Measurements from ENCODE around the gene C9. TPM values are rescaled to one million over a fixed set of nuclear protein-coding genes. Genes with fewer than 3 reads are reported as not detected.

Gene C9
- total RNA-seq, 6 donors from 2014 or later, result 0.31 to 0.51 TPM; not detected in 4

DNA sequence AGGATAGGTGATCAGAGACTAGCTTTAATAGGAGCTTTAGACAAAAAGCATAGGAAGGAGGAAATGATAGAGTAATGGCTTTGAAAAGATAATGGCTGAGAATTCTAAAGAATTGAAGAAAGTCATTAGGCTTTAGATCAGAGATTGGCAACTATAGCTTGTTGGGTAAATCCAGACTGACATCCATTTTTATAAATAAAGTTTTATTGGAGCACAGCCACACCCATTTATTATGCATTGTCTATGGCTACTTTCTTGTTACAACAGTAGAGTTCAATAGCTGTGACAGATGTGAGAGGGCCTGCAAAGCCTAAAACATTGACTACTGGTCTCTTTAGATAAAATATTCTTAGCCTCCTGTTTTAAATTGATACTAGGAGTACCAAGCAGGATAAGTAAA, 104.2 kb downstream of the C9 start:
- TF ChIP-seq, protein P1, sequence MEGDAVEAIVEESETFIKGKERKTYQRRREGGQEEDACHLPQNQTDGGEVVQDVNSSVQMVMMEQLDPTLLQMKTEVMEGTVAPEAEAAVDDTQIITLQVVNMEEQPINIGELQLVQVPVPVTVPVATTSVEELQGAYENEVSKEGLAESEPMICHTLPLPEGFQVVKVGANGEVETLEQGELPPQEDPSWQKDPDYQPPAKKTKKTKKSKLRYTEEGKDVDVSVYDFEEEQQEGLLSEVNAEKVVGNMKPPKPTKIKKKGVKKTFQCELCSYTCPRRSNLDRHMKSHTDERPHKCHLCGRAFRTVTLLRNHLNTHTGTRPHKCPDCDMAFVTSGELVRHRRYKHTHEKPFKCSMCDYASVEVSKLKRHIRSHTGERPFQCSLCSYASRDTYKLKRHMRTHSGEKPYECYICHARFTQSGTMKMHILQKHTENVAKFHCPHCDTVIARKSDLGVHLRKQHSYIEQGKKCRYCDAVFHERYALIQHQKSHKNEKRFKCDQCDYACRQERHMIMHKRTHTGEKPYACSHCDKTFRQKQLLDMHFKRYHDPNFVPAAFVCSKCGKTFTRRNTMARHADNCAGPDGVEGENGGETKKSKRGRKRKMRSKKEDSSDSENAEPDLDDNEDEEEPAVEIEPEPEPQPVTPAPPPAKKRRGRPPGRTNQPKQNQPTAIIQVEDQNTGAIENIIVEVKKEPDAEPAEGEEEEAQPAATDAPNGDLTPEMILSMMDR (IDR thresholded peaks at IDR 0.05), result no peak
- no peak for TF ChIP-seq EP300 (IDR thresholded peaks at IDR 0.05)
- no peak for TF ChIP-seq POLR2A (IDR thresholded peaks at IDR 0.05)
- no peak for TF ChIP-seq POLR2AphosphoS5 (IDR thresholded peaks at IDR 0.05)
- Histone ChIP-seq H3K36me3 (no peaks in the 10 kb centered on the region), H3K4me1 (peaks cover 0 to 4% (median 2%) of the 10 kb centered on the region in 4 donors), H3K9me3 (no peaks in the 10 kb centered on the region), H3K27ac (no peak overlapping the region), H3K27me3 (no peaks in the 10 kb centered on the region), H3K4me3 (no peak overlapping the region)
- ATAC-seq (ENCODE audit: low FRiP score in 2 of 2), result no peak
- DNase-seq, result no peak

DNA sequence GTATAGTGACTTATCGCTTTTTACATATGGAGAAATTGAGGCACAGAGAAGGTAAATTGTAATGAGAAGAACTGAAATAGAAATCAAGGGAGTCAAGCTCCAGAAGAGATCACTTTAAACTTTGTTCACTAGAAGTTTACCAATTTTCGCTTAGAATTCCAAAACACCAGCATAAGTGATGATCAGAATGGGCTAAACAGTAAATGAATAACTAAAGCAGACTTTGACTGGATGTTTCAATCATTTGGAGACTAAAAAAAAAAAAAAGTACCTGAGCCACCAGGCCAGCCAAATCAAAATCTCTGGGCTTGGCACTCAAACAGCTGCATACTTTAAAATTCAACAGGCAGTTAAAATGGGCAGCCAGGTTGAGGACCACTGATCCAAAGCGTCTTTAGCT, 106.7 kb downstream of the C9 start:
- no peaks in the 10 kb centered on the region for H3K36me3 ChIP-seq
- H3K27ac ChIP-seq, result no peak overlapping the region
- no peak for DNase-seq
- TF ChIP-seq, protein P1 (IDR thresholded peaks at IDR 0.05), result no peak
- no peak for TF ChIP-seq POLR2A (IDR thresholded peaks at IDR 0.05)
- TF ChIP-seq POLR2AphosphoS5 (IDR thresholded peaks at IDR 0.05), result no peak
- no peak for TF ChIP-seq EP300 (IDR thresholded peaks at IDR 0.05)
- no peak for ATAC-seq (ENCODE audit: low FRiP score in 2 of 2)
- no peaks in the 10 kb centered on the region for H3K9me3 ChIP-seq
- H3K27me3 ChIP-seq, result no peaks in the 10 kb centered on the region
- peaks cover 0 to 4% (median 2%) of the 10 kb centered on the region in 4 donors for H3K4me1 ChIP-seq
- no peak overlapping the region for H3K4me3 ChIP-seq
- WGBS, 2 donors, result 93 to 94% methylated on average over 3 of the region's 3 CpGs

DNA sequence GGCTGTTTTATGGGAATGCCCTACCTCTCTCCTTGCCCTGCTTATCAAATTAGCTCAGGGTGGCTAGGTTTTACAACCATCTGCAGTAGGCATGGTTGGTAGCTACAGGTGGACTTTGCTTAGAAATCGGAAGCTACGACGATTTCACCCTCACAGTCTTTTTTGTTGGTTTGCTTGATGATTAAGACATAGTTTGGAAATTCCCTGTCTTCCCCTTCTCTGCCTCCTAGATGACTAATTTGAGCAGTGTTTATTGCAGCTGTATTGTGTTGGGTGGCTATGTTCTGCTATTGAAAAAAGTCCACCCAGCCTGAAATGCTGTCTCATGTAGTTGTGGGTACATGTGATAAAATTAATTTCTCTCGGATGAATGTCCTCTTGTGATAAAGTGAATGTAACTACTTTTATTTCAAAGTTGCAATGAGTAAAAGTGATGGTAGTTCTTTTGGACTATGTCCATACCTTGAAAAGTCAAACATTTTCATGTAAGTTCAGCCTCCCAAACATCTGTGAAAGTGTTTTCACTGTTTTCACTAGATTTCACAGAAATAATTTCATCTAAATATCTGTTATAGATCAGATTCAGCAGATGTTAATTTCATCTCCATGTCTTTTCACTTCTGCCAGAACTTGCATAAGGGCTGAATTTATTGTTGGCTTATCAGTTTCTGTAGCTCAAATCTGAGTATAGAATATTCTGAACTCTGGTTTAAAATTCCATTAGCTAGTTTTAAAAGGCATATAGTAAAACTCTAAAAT, 107.6 kb downstream of the C9 start:
- no peak for TF ChIP-seq POLR2A (IDR thresholded peaks at IDR 0.05)
- TF ChIP-seq, protein P1 (IDR thresholded peaks at IDR 0.05), result no peak
- no peak for TF ChIP-seq POLR2AphosphoS5 (IDR thresholded peaks at IDR 0.05)
- TF ChIP-seq EP300 (IDR thresholded peaks at IDR 0.05), result no peak
- Histone ChIP-seq H3K4me3 (peak overlapping the region in 1 of 4 donors; percentile 25), H3K27ac (peak overlapping the region in 3 of 4 donors; percentile 24 to 41 (median 40)), H3K9me3 (no peaks in the 10 kb centered on the region), H3K4me1 (peaks cover 0 to 4% (median 2%) of the 10 kb centered on the region in 4 donors), H3K27me3 (no peaks in the 10 kb centered on the region), H3K36me3 (no peaks in the 10 kb centered on the region)
- DNase-seq, result no peak
- 32 to 61% methylated on average over 4 of the region's 4 CpGs for WGBS, 2 donors
- ATAC-seq (ENCODE audit: low FRiP score in 2 of 2), result peak in 1 of 2 donors; percentile 72

DNA sequence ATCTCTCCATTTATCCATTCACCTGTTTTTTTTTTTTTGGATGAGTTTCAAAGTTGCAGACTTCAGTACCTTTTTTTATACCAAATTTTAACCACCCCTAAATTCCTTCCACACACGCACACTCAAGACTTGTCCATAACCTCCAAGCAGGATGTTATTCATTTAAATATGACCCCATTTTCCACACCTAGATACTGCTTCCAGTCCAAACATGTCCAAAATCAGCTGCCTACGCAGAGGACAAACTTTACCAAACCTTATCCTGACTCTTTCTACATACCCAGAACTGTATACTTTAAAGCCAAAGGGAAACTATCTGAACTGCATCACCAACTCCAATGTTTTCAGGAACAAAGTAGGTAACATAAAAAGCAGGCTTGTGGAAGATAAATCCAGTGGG, 108.9 kb downstream of the C9 start:
- Histone ChIP-seq H3K4me1 (peaks cover 0 to 4% (median 2%) of the 10 kb centered on the region in 4 donors), H3K4me3 (no peak overlapping the region), H3K9me3 (no peaks in the 10 kb centered on the region), H3K27me3 (no peaks in the 10 kb centered on the region), H3K27ac (no peak overlapping the region), H3K36me3 (no peaks in the 10 kb centered on the region)
- 91 to 95% methylated on average over 2 of the region's 2 CpGs for WGBS, 2 donors
- TF ChIP-seq POLR2AphosphoS5 (IDR thresholded peaks at IDR 0.05) (no peak), POLR2A (IDR thresholded peaks at IDR 0.05) (no peak), EP300 (IDR thresholded peaks at IDR 0.05) (no peak)
- TF ChIP-seq, protein P1 (IDR thresholded peaks at IDR 0.05), result no peak
- no peak for ATAC-seq (ENCODE audit: low FRiP score in 2 of 2)
- no peak for DNase-seq

DNA sequence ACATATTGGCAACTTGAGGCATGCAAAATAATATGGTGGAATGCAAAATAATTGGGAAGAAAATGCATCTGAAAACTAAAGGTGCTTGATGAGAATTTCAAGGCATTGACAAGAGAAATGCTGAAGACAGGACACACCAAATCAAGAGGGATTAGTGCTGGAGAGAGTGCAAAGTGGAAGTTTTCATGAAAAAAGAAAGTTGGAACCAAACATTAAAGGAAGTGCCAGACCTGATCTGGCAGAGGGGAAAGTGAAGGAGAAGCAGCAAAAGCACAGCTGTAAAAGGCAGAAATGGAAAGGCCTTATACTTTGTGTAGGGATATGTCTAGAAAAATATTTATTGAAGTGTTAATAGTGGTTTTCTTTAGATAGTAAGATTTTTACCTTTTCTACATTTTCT, 109.6 kb downstream of the C9 start:
- no peak for ATAC-seq (ENCODE audit: low FRiP score in 2 of 2)
- DNase-seq, result no peak
- no peak for TF ChIP-seq POLR2AphosphoS5 (IDR thresholded peaks at IDR 0.05)
- H3K4me1 ChIP-seq, result peaks cover 0 to 4% (median 2%) of the 10 kb centered on the region in 4 donors
- no peaks in the 10 kb centered on the region for H3K36me3 ChIP-seq
- no peak overlapping the region for H3K27ac ChIP-seq
- no peaks in the 10 kb centered on the region for H3K9me3 ChIP-seq
- H3K4me3 ChIP-seq, result no peak overlapping the region
- H3K27me3 ChIP-seq, result no peaks in the 10 kb centered on the region
